ENCODE data around the gene PPM1F. TPM values are rescaled to one million over a fixed set of nuclear protein-coding genes. Genes with fewer than 3 reads are reported as not detected.

PPM1F gene
- polyA plus RNA-seq = 10 to 100 TPM in 2 of 3 donors, 1 to 10 TPM in 1; 8.0 to 26.8 (median 23.4) TPM

- WGBS, 3 donors = 10 to 13% (median 11%) methylated on average over 53 to 58 of the region's 58 CpGs
- no peak within 1 kb of the TSS for H3K27ac ChIP-seq (ENCODE audit: low read depth, low read length)
Observed at GRCh38 chr22:21952586-21953571, at the start of gene PPM1F. TSS of gene PPM1F (minus strand) at chr22:21952848. CDS start at chr22:21946048, 6,800 bp downstream.

- no peak overlapping the region for H3K27ac ChIP-seq (ENCODE audit: low read depth, low read length)
- WGBS, 3 donors = 64 to 77% (median 76%) methylated on average over 2 of the region's 2 CpGs
Observed at GRCh38 chr22:22001664-22002525, 49.2 kb upstream of the PPM1F start.

- no peak overlapping the region for H3K27ac ChIP-seq (ENCODE audit: low read depth, low read length)
- WGBS, 3 donors = 83 to 88% (median 86%) methylated on average over 7 of the region's 7 CpGs
Observed at GRCh38 chr22:21998595-21999247, 46.1 kb upstream of the PPM1F start.

- no peak overlapping the region for H3K27ac ChIP-seq (ENCODE audit: low read depth, low read length)
- 61 to 74% (median 67%) methylated on average over 5 of the region's 5 CpGs for WGBS, 3 donors
Observed at GRCh38 chr22:21996175-21996720, 43.6 kb upstream of the PPM1F start.

GRCh38 chr22:21995660-21996059 lies 43.0 kb upstream of the PPM1F start:
- 90 to 95% (median 91%) methylated on average over 3 of the region's 3 CpGs for WGBS, 3 donors

GRCh38 chr22:21994881-21995444 lies 42.3 kb upstream of the PPM1F start:
- 92 to 94% (median 93%) methylated on average over 3 of the region's 3 CpGs for WGBS, 3 donors
- no peak overlapping the region for H3K27ac ChIP-seq (ENCODE audit: low read depth, low read length)

More at GRCh38 chr22:21995660-21996059, 43.0 kb upstream of the PPM1F start:
- H3K27ac ChIP-seq (ENCODE audit: low read depth, low read length) = no peak overlapping the region

GRCh38 chr22:21992593-21993237 lies 40.1 kb upstream of the PPM1F start:
- no peak overlapping the region for H3K27ac ChIP-seq (ENCODE audit: low read depth, low read length)
- WGBS, 3 donors = 70 to 84% (median 73%) methylated on average over 7 of the region's 7 CpGs

- H3K27ac ChIP-seq (ENCODE audit: low read depth, low read length) = no peak overlapping the region
- 84 to 93% (median 89%) methylated on average over 5 of the region's 5 CpGs for WGBS, 3 donors
Observed at GRCh38 chr22:21991774-21992173, 39.1 kb upstream of the PPM1F start.

- WGBS, 3 donors = 69 to 90% (median 87%) methylated on average over 6 of the region's 6 CpGs
- no peak overlapping the region for H3K27ac ChIP-seq (ENCODE audit: low read depth, low read length)
Observed at GRCh38 chr22:21991304-21991596, 38.6 kb upstream of the PPM1F start.

GRCh38 chr22:21990445-21991303 lies 38.0 kb upstream of the PPM1F start:
- H3K27ac ChIP-seq (ENCODE audit: low read depth, low read length) = no peak overlapping the region
- WGBS, 3 donors = 59 to 85% (median 73%) methylated on average over 16 of the region's 16 CpGs

- no peak overlapping the region for H3K27ac ChIP-seq (ENCODE audit: low read depth, low read length)
- WGBS, 3 donors = 66 to 76% (median 76%) methylated on average over 6 of the region's 6 CpGs
Observed at GRCh38 chr22:21989049-21989448, 36.4 kb upstream of the PPM1F start.

- 94 to 97% (median 96%) methylated on average over 5 of the region's 5 CpGs for WGBS, 3 donors
Observed at GRCh38 chr22:21985214-21985613, 32.6 kb upstream of the PPM1F start.

GRCh38 chr22:21984793-21985192 lies 32.1 kb upstream of the PPM1F start:
- WGBS, 3 donors = 40 to 64% (median 59%) methylated on average over 7 of the region's 7 CpGs
- no peak overlapping the region for H3K27ac ChIP-seq (ENCODE audit: low read depth, low read length)

More at GRCh38 chr22:21985214-21985613, 32.6 kb upstream of the PPM1F start:
- H3K27ac ChIP-seq (ENCODE audit: low read depth, low read length) = no peak overlapping the region

GRCh38 chr22:21982338-21982965 lies 29.8 kb upstream of the PPM1F start, which contains the start of gene TOP3B:
TSS of gene TOP3B (minus strand) at chr22:21982787. CDS start at chr22:21975709, 7,078 bp downstream.
- H3K27ac ChIP-seq (ENCODE audit: low read depth, low read length) = no peak within 1 kb of the TSS
- 0 to 1% (median 0%) methylated on average over 51 to 54 of the region's 54 CpGs for WGBS, 3 donors

GRCh38 chr22:21981874-21982273 lies 29.2 kb upstream of the PPM1F start:
- no peak overlapping the region for H3K27ac ChIP-seq (ENCODE audit: low read depth, low read length)
- 17 to 29% (median 29%) methylated on average over 2 of the region's 2 CpGs for WGBS, 3 donors

- WGBS, 3 donors = 68 to 83% (median 75%) methylated on average over 7 of the region's 7 CpGs
- no peak overlapping the region for H3K27ac ChIP-seq (ENCODE audit: low read depth, low read length)
Observed at GRCh38 chr22:21980547-21980946, 27.9 kb upstream of the PPM1F start.

Data from adipose tissue (tissue), 3 donors.